KOPT-K1 (cell line): ENCODE results near the gene GPC6.

Experiments
- H3K27ac ChIP-seq: fragments of 200-600 bp; sonication (generic); 2 replicates; pipeline ENCODE4 v1.5.1; 2016; ENCODE audit warnings: antibody characterized with exemption, mild to moderate bottlenecking, low read depth, low read length; ENCODE audit not compliant: poor library complexity, severe bottlenecking
- H3K36me3 ChIP-seq: fragments of 200-600 bp; sonication (generic); 2 replicates; pipeline ENCODE4 v1.5.1; 2017; ENCODE audit warnings: antibody characterized with exemption, mild to moderate bottlenecking, low read length, moderate library complexity; ENCODE audit not compliant: insufficient read depth
- H3K9me3 ChIP-seq: fragments of 200-600 bp; sonication (generic); 2 replicates; pipeline ENCODE4 v1.5.1; 2017; ENCODE audit warnings: antibody characterized with exemption, low read length, mild to moderate bottlenecking; ENCODE audit not compliant: insufficient read depth, poor library complexity, severe bottlenecking

Gene GPC6

DNA sequence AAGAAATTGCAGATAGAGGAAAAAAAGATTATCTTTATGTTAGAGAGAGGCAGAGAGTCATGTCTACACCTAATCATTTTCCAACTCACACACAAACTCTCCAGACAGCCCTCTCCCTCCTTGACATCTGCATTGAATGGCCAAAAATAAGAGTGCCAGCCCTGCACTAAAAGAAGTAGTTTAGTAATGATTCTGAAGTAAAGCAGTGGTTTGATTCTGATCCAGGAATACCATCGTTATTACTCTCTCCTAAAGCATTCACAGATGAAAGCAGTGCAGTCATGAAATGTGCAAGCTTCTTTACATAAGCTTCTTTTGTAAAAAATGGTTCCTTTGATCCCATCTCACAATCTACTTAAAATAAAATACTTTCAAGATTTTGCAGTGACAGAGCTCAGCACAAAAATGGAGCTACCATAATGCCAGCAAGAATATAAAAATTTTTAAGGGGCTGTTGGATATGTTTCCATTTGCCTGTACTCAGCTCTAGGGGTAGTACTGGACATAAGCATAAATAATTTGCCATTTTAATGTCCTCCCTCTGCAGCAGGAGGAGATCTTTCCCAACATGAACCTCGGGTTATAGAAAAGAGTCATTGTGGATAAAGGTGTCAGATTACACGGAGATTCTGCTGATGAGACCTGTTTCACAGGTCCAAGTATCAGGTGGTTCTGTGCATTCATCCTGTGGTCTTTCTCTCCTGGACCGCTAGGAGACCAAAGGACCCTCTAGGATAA, 846.6 kb downstream of the GPC6 start:
- Histone ChIP-seq H3K36me3 (no peaks in the 10 kb centered on the region), H3K9me3 (peaks cover 15% of the 10 kb centered on the region), H3K27ac (no peak overlapping the region)

DNA sequence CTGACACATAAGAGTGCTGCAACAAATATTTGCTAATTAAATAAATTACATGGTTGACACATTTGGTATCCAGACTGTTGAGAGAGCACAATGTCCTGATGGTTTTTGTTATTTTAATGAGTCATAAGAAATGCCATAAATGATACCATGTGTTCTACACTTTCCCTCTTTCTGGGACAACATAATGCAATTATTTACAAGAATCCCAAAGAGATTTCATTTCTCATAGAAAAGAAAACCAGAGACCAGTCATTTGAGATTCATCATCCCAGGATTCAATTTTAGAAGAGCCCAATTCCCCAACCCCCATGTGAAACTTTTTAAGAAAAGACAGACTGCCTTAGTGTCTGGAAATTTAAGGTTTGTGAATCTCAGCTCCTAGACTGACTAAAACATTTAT, 853.3 kb downstream of the GPC6 start:
- peaks cover 15% of the 10 kb centered on the region for H3K9me3 ChIP-seq
- no peak overlapping the region for H3K27ac ChIP-seq

GRCh38 chr13:94080527-94080926, 853.9 kb downstream of the GPC6 start:
- H3K36me3 ChIP-seq: no peaks in the 10 kb centered on the region
- H3K27ac ChIP-seq: no peak overlapping the region
- H3K9me3 ChIP-seq: peaks cover 15% of the 10 kb centered on the region

More for the DNA sequence above, 853.3 kb downstream of the GPC6 start:
- no peaks in the 10 kb centered on the region for H3K36me3 ChIP-seq

- no peaks in the 10 kb centered on the region for H3K9me3 ChIP-seq
- no peaks in the 10 kb centered on the region for H3K36me3 ChIP-seq
- no peak overlapping the region for H3K27ac ChIP-seq
These were observed 860.5 kb downstream of the GPC6 start for GRCh38 chr13:94087100-94087499.

- H3K27ac ChIP-seq: no peak overlapping the region
- H3K9me3 ChIP-seq: no peaks in the 10 kb centered on the region
- no peaks in the 10 kb centered on the region for H3K36me3 ChIP-seq
These were observed 862.1 kb downstream of the GPC6 start for GRCh38 chr13:94088742-94089141.

GRCh38 chr13:94090773-94091480, 864.3 kb downstream of the GPC6 start:
- no peaks in the 10 kb centered on the region for H3K36me3 ChIP-seq
- H3K27ac ChIP-seq: no peak overlapping the region
- no peaks in the 10 kb centered on the region for H3K9me3 ChIP-seq

DNA sequence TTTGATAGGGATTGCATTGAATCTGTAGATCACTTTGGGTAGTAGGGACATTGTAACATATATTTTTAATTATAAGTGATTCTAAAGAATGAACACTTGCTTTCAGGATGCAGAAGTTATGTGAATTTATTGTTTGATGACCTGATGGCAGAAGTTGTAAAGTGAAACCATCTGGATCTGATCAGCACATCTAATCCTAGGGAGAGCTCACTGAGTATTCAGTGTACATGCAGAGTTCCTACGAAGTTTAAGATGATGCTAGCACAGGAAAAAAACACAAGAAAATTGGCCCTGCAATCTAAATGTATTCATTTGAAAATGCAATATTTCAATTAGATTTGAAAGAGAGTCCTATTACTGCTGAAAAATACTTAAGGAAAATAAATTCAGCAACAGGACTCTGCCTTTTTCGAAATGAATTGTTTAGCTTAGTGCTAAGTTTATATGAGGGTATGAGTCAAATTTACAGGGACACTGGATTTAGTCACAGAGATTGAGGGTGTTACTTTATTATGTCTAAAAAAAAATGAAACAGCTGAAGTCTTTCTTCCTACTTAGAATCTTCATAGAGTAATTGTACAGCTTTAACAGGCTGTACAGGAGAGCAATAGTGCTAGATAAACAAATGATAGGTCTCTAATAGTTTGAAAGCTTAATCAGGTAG, 867.2 kb downstream of the GPC6 start:
- no peaks in the 10 kb centered on the region for H3K9me3 ChIP-seq
- no peaks in the 10 kb centered on the region for H3K36me3 ChIP-seq
- H3K27ac ChIP-seq: no peak overlapping the region

DNA sequence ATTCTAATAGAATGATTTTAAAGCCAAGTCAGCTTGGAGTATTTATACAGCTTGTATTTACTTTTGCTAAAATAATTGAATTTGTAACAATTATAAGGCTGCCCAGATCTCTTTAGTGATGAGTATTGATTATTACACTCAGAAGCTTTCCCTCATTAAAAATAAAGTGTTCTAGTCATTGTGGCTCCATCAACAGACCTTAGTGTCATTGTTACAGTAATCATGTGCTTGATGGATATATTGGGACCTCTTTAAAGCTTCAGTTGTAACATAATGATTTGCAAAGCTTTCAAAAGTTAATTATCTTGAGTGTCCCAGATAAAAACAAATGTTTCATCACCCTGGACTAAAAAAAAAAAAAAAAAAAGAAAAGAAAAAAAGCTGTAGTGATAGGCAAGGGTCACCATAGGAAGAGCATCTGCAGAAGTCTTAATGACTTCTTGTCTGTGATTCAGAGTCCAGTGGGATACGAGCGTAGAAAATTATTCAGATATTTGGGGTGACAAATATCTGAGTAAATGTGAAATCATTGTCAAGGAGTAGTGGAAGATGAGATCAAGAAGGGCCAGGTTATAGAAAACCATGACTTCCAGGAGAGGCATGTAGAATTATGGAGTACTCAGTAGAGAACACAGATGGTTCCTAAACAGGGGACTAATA, 883.2 kb downstream of the GPC6 start:
- Histone ChIP-seq H3K27ac (no peak overlapping the region), H3K9me3 (no peaks in the 10 kb centered on the region), H3K36me3 (no peaks in the 10 kb centered on the region)

DNA sequence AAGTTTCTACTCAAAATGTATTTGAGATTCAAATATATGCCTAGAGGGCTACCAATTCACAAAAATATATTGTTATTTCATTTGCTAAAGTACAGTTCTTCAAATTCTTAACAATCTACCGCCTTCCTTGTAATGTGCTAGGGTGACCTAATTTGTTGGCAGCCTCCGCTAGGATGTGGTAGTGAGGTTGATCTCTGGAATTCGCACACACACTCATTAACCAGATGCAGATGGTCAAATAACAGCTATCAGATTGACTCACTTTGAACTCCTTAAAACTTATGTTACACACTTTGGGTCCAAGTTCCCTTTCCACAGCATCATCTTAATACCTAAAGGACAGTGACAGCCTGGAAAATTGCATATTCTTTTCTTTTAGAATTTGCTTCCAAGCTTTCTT, 885.6 kb downstream of the GPC6 start:
- Histone ChIP-seq H3K27ac (no peak overlapping the region), H3K9me3 (no peaks in the 10 kb centered on the region), H3K36me3 (no peaks in the 10 kb centered on the region)

- Histone ChIP-seq H3K27ac (no peak overlapping the region), H3K36me3 (no peaks in the 10 kb centered on the region), H3K9me3 (no peaks in the 10 kb centered on the region)
These were observed 886.1 kb downstream of the GPC6 start for GRCh38 chr13:94112731-94113130.

DNA sequence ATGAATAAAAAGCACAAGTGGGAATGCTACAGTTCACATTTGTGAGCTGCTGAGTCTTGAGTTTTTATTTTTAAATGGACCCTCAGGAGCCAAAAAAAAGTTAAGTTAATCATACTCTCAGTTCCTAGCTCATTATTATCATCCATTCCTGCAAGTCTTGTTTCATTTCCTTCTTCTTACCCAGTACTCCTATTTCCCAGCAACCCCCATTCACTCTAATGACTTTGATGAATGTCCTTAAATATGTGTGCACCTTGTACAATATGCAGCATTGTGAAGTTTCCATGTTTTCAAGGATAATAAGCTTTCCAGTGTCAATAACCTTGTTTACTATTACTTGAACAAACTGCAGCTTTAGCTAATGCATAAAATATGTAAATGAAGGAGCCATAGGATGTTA, 886.6 kb downstream of the GPC6 start:
- H3K27ac ChIP-seq: no peak overlapping the region
- no peaks in the 10 kb centered on the region for H3K36me3 ChIP-seq

GRCh38 chr13:94114166-94114565, 887.6 kb downstream of the GPC6 start:
- H3K9me3 ChIP-seq: no peaks in the 10 kb centered on the region
- H3K27ac ChIP-seq: no peak overlapping the region
- H3K36me3 ChIP-seq: no peaks in the 10 kb centered on the region

More for the DNA sequence above, 886.6 kb downstream of the GPC6 start:
- no peaks in the 10 kb centered on the region for H3K9me3 ChIP-seq

- H3K36me3 ChIP-seq: no peaks in the 10 kb centered on the region
- H3K27ac ChIP-seq: no peak overlapping the region
- H3K9me3 ChIP-seq: no peaks in the 10 kb centered on the region
These were observed 888.4 kb downstream of the GPC6 start for GRCh38 chr13:94115054-94115453.

DNA sequence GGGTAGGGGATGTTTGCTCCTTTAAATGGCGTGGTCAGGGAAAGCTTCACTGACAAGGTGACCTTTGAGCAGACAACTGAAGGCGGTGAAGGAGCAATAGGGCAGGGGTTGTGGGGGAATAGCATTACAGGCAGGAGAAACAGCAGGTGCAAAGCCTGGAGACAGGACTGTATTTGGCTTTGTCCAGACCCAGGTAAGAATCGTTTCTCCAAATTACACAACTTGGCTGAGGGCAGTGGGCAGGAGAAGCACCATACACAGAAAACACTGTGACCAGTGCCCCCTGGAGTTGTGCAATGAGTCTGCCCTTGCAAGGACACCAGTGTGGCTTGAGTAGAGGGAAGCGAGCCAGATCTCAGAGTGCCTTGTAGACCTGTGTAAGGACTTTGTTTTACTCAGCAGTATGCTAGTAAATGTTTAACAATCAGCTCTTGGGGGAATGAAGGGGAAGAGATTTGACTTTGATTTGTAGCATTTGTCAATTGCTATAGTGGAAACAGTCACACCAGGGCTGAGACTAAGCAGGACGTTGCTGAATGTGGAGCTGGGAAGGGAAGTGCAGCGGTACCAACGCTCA, 892.8 kb downstream of the GPC6 start:
- H3K36me3 ChIP-seq: no peaks in the 10 kb centered on the region
- no peaks in the 10 kb centered on the region for H3K9me3 ChIP-seq
- no peak overlapping the region for H3K27ac ChIP-seq

GRCh38 chr13:94120878-94121277, 894.3 kb downstream of the GPC6 start:
- H3K9me3 ChIP-seq: no peaks in the 10 kb centered on the region
- H3K27ac ChIP-seq: no peak overlapping the region
- H3K36me3 ChIP-seq: no peaks in the 10 kb centered on the region
